Naive thymus-derived CD8-positive, alpha-beta T cell (primary cell): ENCODE measurements around the gene SRD5A1. TPM values are rescaled to one million over a fixed set of nuclear protein-coding genes. Genes with fewer than 3 reads are reported as not detected.

ENCODE experiments used
- ATAC-seq, 2 donors: fragments of 150-1000 bp; cut with Tn5 transposase in 1 of 2; sonication (Bioruptor Pico), chemical (Tn5 transposase) in 1 of 2; 1 replicate in 1 of 2; 2 replicates in 1 of 2; pipeline ENCODE4 v1.10.0; 2021; ENCODE audit warnings: mild to moderate bottlenecking in 2 of 2, moderate library complexity in 2 of 2
- POLR2A ChIA-PET: fragments of 350-600 bp; sonication (Branson Sonifier 250); formaldehyde crosslinking; loops from one replicate; lab custom pipeline; 2021; ENCODE audit warnings: antibody characterized with exemption; lab: Charles Lee
- DNase-seq, 10 donors: peaks; one replicate each; pipeline versions ENCODE4 v3.0.0 to v3.0.0-alpha.2; 2020 to 2022
- H3K27ac Mint-ChIP-seq, 10 donors: one replicate each; pipeline ENCODE4 v1.8.0; 2020 to 2022; ENCODE audit warnings: mild to moderate bottlenecking in 10 of 10, mixed read lengths in 10 of 10, moderate library complexity in 4 of 10, inconsistent platforms in 1 of 10
- H3K27me3 Mint-ChIP-seq, 5 donors: one replicate each; pipeline ENCODE4 v1.8.0; 2021 to 2022; ENCODE audit warnings: mixed read lengths in 5 of 5
- H3K36me3 Mint-ChIP-seq, 3 donors: one replicate each; pipeline ENCODE4 v1.8.0; 2020 to 2022; ENCODE audit warnings: mixed read lengths in 3 of 3, mild to moderate bottlenecking in 2 of 3, inconsistent platforms in 1 of 3
- H3K4me1 Mint-ChIP-seq, 4 donors: one replicate each; pipeline ENCODE4 v1.8.0; 2021 to 2022; ENCODE audit warnings: mixed read lengths in 4 of 4
- H3K4me3 Mint-ChIP-seq, 10 donors: one replicate each; pipeline ENCODE4 v1.8.0; 2020 to 2022; ENCODE audit warnings: mild to moderate bottlenecking in 10 of 10, mixed read lengths in 10 of 10, moderate library complexity in 6 of 10, inconsistent platforms in 1 of 10
- H3K9me3 Mint-ChIP-seq, 9 donors: one replicate each; pipeline ENCODE4 v1.8.0; 2020 to 2022; ENCODE audit warnings: mixed read lengths in 9 of 9, mild to moderate bottlenecking in 3 of 9, inconsistent platforms in 1 of 9, moderate library complexity in 1 of 9
- polyA plus RNA-seq, 3 donors: library from polyadenylated mRNA; unstranded; fragments of 300-500 nt; fragmentation: Illumina TruSeq; gene quantifications; one replicate each; pipeline ENCODE4 v1.2.3, GENCODE V29; 2021
- total RNA-seq, 8 experiments: library from RNA in 2 of 8; stranded (reverse) in 2 of 8; gene quantifications; one replicate each; pipeline ENCODE4 v1.2.3 and lab custom pipeline; 2021 to 2026

The SRD5A1 gene
- total and polyA plus RNA-seq, 5 experiments from 2014 or later, result 4.3 to 9.4 (median 6.8) TPM

GRCh38 chr5:6607559-6607936 is 25.7 kb upstream of the SRD5A1 start:
- peaks cover 0 to 6% (median 3%) of the 10 kb centered on the region in 4 donors for H3K4me1 Mint-ChIP-seq
- POLR2A ChIA-PET, result no interaction called here
- ATAC-seq (no peak), DNase-seq (no peak)
- H3K27ac Mint-ChIP-seq, result no peak overlapping the region
- H3K27me3 Mint-ChIP-seq, result no peaks in the 10 kb centered on the region
- no peak overlapping the region for H3K4me3 Mint-ChIP-seq
- H3K36me3 Mint-ChIP-seq, result peaks cover 0 to 96% (median 42%) of the 10 kb centered on the region in 3 donors
- H3K9me3 Mint-ChIP-seq, result no peaks in the 10 kb centered on the region

- peaks cover 0 to 96% (median 40%) of the 10 kb centered on the region in 3 donors for H3K36me3 Mint-ChIP-seq
- no peaks in the 10 kb centered on the region for H3K27me3 Mint-ChIP-seq
- H3K9me3 Mint-ChIP-seq, result no peaks in the 10 kb centered on the region
- no peak overlapping the region for H3K4me3 Mint-ChIP-seq
- no peak overlapping the region for H3K27ac Mint-ChIP-seq
- DNase-seq (no peak), ATAC-seq (no peak)
- POLR2A ChIA-PET, result no interaction called here
- H3K4me1 Mint-ChIP-seq, result peaks cover 0 to 9% (median 4%) of the 10 kb centered on the region in 4 donors
Measured at GRCh38 chr5:6608016-6608415, 25.2 kb upstream of the SRD5A1 start.

- no peak for ATAC-seq
- Mint-ChIP-seq H3K27ac (peak overlapping the region in 3 of 10 donors; percentile 6 to 71 (median 64)), H3K9me3 (no peaks in the 10 kb centered on the region), H3K27me3 (no peaks in the 10 kb centered on the region), H3K36me3 (peaks cover 0 to 99% (median 46%) of the 10 kb centered on the region in 3 donors), H3K4me3 (no peak overlapping the region), H3K4me1 (peaks cover 12 to 43% (median 25%) of the 10 kb centered on the region in 4 donors)
- no peak for DNase-seq
- POLR2A ChIA-PET, result no interaction called here
Measured at GRCh38 chr5:6611334-6612256, 21.6 kb upstream of the SRD5A1 start.

GRCh38 chr5:6615034-6615815 is 18.0 kb upstream of the SRD5A1 start:
- POLR2A ChIA-PET, result interaction anchor here (0.5 kb wide), 1 partner anchor 255 kb away, joined by 3 read pairs; no protein-coding TSS in a partner anchor
- ATAC-seq (no peak), DNase-seq (no peak)
- Mint-ChIP-seq H3K27me3 (no peaks in the 10 kb centered on the region), H3K4me1 (peaks cover 11 to 48% (median 25%) of the 10 kb centered on the region in 4 donors), H3K36me3 (peaks cover 5 to 91% (median 42%) of the 10 kb centered on the region in 3 donors), H3K4me3 (no peak overlapping the region), H3K9me3 (no peaks in the 10 kb centered on the region), H3K27ac (peak overlapping the region in 4 of 10 donors; percentile 4 to 63 (median 29))

GRCh38 chr5:6616632-6617031 is 16.6 kb upstream of the SRD5A1 start:
- H3K36me3 Mint-ChIP-seq, result peaks cover 11 to 91% (median 42%) of the 10 kb centered on the region in 3 donors
- POLR2A ChIA-PET, result no interaction called here
- H3K27me3 Mint-ChIP-seq, result no peaks in the 10 kb centered on the region
- H3K4me1 Mint-ChIP-seq, result peaks cover 11 to 45% (median 25%) of the 10 kb centered on the region in 4 donors
- H3K4me3 Mint-ChIP-seq, result no peak overlapping the region
- peak overlapping the region in 1 of 10 donors; percentile 8 for H3K27ac Mint-ChIP-seq
- no peak for ATAC-seq
- H3K9me3 Mint-ChIP-seq, result no peaks in the 10 kb centered on the region
- DNase-seq, result no peak

- Mint-ChIP-seq H3K4me1 (peaks cover 20 to 42% (median 24%) of the 10 kb centered on the region in 4 donors), H3K36me3 (peaks cover 39 to 87% (median 53%) of the 10 kb centered on the region in 3 donors), H3K27me3 (no peaks in the 10 kb centered on the region), H3K27ac (no peak overlapping the region), H3K9me3 (peaks cover 0 to 19% (median 14%) of the 10 kb centered on the region in 9 donors), H3K4me3 (no peak overlapping the region)
- ATAC-seq (no peak), DNase-seq (no peak)
- POLR2A ChIA-PET, result interaction anchor here (0.7 to 1.0 kb wide), 4 partner anchors 9 to 117 kb away, joined by 3 to 4 read pairs (median 4); partner anchors contain the start of gene SRD5A1
Measured at GRCh38 chr5:6623228-6623627, 10.0 kb upstream of the SRD5A1 start.

GRCh38 chr5:6623941-6624340 is 9.3 kb upstream of the SRD5A1 start:
- H3K27me3 Mint-ChIP-seq, result no peaks in the 10 kb centered on the region
- POLR2A ChIA-PET, result interaction anchor here (1.0 kb wide), 1 partner anchor 8 kb away, joined by 3 read pairs; no protein-coding TSS in a partner anchor
- peak overlapping the region in 3 of 10 donors; percentile 5 to 50 (median 33) for H3K4me3 Mint-ChIP-seq
- H3K27ac Mint-ChIP-seq, result peak overlapping the region in 3 of 10 donors; percentile 3 to 29 (median 29)
- peaks cover 0 to 19% (median 14%) of the 10 kb centered on the region in 9 donors for H3K9me3 Mint-ChIP-seq
- H3K36me3 Mint-ChIP-seq, result peaks cover 39 to 90% (median 57%) of the 10 kb centered on the region in 3 donors
- no peak for DNase-seq
- peaks cover 20 to 49% (median 25%) of the 10 kb centered on the region in 4 donors for H3K4me1 Mint-ChIP-seq
- no peak for ATAC-seq

- ATAC-seq (no peak), DNase-seq (no peak)
- Mint-ChIP-seq H3K4me3 (no peak overlapping the region), H3K27me3 (no peaks in the 10 kb centered on the region), H3K36me3 (peaks cover 27 to 93% (median 49%) of the 10 kb centered on the region in 3 donors), H3K9me3 (peaks cover 0 to 19% (median 14%) of the 10 kb centered on the region in 9 donors), H3K4me1 (peaks cover 33 to 72% (median 49%) of the 10 kb centered on the region in 4 donors), H3K27ac (peak overlapping the region in 2 of 10 donors; percentile 1 to 35)
- POLR2A ChIA-PET, result no interaction called here
Measured at GRCh38 chr5:6626508-6626907, 6.7 kb upstream of the SRD5A1 start.

GRCh38 chr5:6631441-6631840 is 1.8 kb upstream of the SRD5A1 start:
- Mint-ChIP-seq H3K4me3 (peak overlapping the region; percentile 58 to 98 (median 93)), H3K27me3 (peaks cover 0 to 5% (median 0%) of the 10 kb centered on the region in 5 donors), H3K36me3 (peaks cover 0 to 46% (median 10%) of the 10 kb centered on the region in 3 donors), H3K27ac (peak overlapping the region in 8 of 10 donors; percentile 21 to 97 (median 78)), H3K9me3 (no peaks in the 10 kb centered on the region), H3K4me1 (peaks cover 24 to 58% (median 54%) of the 10 kb centered on the region in 4 donors)
- POLR2A ChIA-PET, result interaction anchor here (3.0 kb wide), 1 partner anchor 1209 kb away, joined by 16 read pairs; the partner anchor contains the start of gene ICE1
- DNase-seq (no peak), ATAC-seq (no peak)

GRCh38 chr5:6632324-6632887 is 834 bp upstream of the SRD5A1 start:
- peaks cover 0 to 38% (median 10%) of the 10 kb centered on the region in 3 donors for H3K36me3 Mint-ChIP-seq
- no peak for ATAC-seq
- H3K27ac Mint-ChIP-seq, result peak overlapping the region; percentile 89 to 99 (median 97)
- peaks cover 0 to 6% (median 0%) of the 10 kb centered on the region in 5 donors for H3K27me3 Mint-ChIP-seq
- POLR2A ChIA-PET, result interaction anchor here (0.6 to 3.0 kb wide), 11 partner anchors 8 to 1237 kb away, joined by 3 to 18 read pairs (median 3); partner anchors contain the start of genes ICE1, MED10 and TENT4A
- peaks cover 22 to 56% (median 53%) of the 10 kb centered on the region in 4 donors for H3K4me1 Mint-ChIP-seq
- no peaks in the 10 kb centered on the region for H3K9me3 Mint-ChIP-seq
- H3K4me3 Mint-ChIP-seq, result peak overlapping the region; percentile 90 to 98 (median 94)
- peak in 1 of 10 donors; percentile 4 for DNase-seq

- peak; percentile 61 to 72 for ATAC-seq
- H3K27ac Mint-ChIP-seq, result peak overlapping the region in 9 of 10 donors; percentile 53 to 99 (median 88)
- H3K27me3 Mint-ChIP-seq, result peaks cover 0 to 6% (median 0%) of the 10 kb centered on the region in 5 donors
- H3K9me3 Mint-ChIP-seq, result no peaks in the 10 kb centered on the region
- H3K4me1 Mint-ChIP-seq, result peaks cover 20 to 57% (median 47%) of the 10 kb centered on the region in 4 donors
- H3K36me3 Mint-ChIP-seq, result peaks cover 0 to 28% (median 6%) of the 10 kb centered on the region in 3 donors
- peak in 2 of 10 donors; percentile 6 to 28 for DNase-seq
- peak overlapping the region; percentile 90 to 98 (median 94) for H3K4me3 Mint-ChIP-seq
- POLR2A ChIA-PET, result interaction anchor here (0.6 to 3.0 kb wide), 8 partner anchors 11 to 1236 kb away, joined by 3 to 18 read pairs (median 6); partner anchors contain the start of genes ICE1, MED10 and TENT4A
Measured at GRCh38 chr5:6633469-6634245, 417 bp downstream of the SRD5A1 start.
